Suppressor macrophage treated with lipopolysaccharide for 1 hour (primary cell): Measurements from ENCODE around the gene LCP2.
A peak's percentile ranks its signal among the peaks of the same experiment; 100 is the strongest.

ENCODE experiments used
- DNase-seq, 3 donors: peaks; one replicate each; pipeline ENCODE4 v3.0.0-alpha.2; 2020 to 2022

Gene LCP2

GRCh38 chr5:170296036-170296934 is 1.3 kb downstream of the LCP2 start:
- DNase-seq = peak; percentile 60 to 67 (median 66)

GRCh38 chr5:170294556-170294955 is 3.0 kb downstream of the LCP2 start:
- DNase-seq = peak in 1 of 3 donors; percentile 20

GRCh38 chr5:170294057-170294456 is 3.5 kb downstream of the LCP2 start:
- peak in 1 of 3 donors; percentile 50 for DNase-seq

- peak; percentile 71 to 75 (median 73) for DNase-seq
Measured at GRCh38 chr5:170293273-170293672, 4.3 kb downstream of the LCP2 start.

GRCh38 chr5:170292179-170293104 is 5.1 kb downstream of the LCP2 start:
- DNase-seq = peak; percentile 46 to 56 (median 50)

GRCh38 chr5:170290498-170290897 is 7.1 kb downstream of the LCP2 start:
- peak; percentile 44 to 61 (median 50) for DNase-seq

GRCh38 chr5:170289764-170290163 is 7.8 kb downstream of the LCP2 start:
- peak; percentile 79 to 83 (median 82) for DNase-seq

GRCh38 chr5:170289121-170289520 is 8.5 kb downstream of the LCP2 start:
- DNase-seq = peak; percentile 34 to 56 (median 42)

GRCh38 chr5:170288551-170288950 is 9.0 kb downstream of the LCP2 start:
- peak; percentile 53 to 60 (median 54) for DNase-seq

- DNase-seq = peak; percentile 35 to 63 (median 51)
Measured at GRCh38 chr5:170288151-170288550, 9.4 kb downstream of the LCP2 start.

- peak; percentile 79 to 88 (median 80) for DNase-seq
Measured at GRCh38 chr5:170287532-170287931, 10.0 kb downstream of the LCP2 start.

GRCh38 chr5:170286386-170286925 is 11.1 kb downstream of the LCP2 start:
- peak in 2 of 3 donors; percentile 14 to 31 for DNase-seq

- DNase-seq = peak in 1 of 3 donors; percentile 18
Measured at GRCh38 chr5:170285181-170285580, 12.4 kb downstream of the LCP2 start.

- DNase-seq = peak in 1 of 3 donors; percentile 34
Measured at GRCh38 chr5:170284231-170284630, 13.3 kb downstream of the LCP2 start.

- peak in 2 of 3 donors; percentile 35 to 38 for DNase-seq
Measured at GRCh38 chr5:170283296-170283695, 14.3 kb downstream of the LCP2 start.

- no peak for DNase-seq
Measured at GRCh38 chr5:170280011-170280493, 17.5 kb downstream of the LCP2 start.

- no peak for DNase-seq
Measured at GRCh38 chr5:170279459-170279817, 18.1 kb downstream of the LCP2 start.

GRCh38 chr5:170278611-170279458 is 18.7 kb downstream of the LCP2 start:
- peak; percentile 81 to 82 (median 82) for DNase-seq

GRCh38 chr5:170277867-170278281 is 19.7 kb downstream of the LCP2 start:
- peak; percentile 82 to 85 (median 83) for DNase-seq

- no peak for DNase-seq
Measured at GRCh38 chr5:170276140-170276539, 21.4 kb downstream of the LCP2 start.

GRCh38 chr5:170275376-170275994 is 22.1 kb downstream of the LCP2 start:
- DNase-seq = peak; percentile 84 to 88 (median 84)
